SW480 (cell line): ENCODE measurements around the gene DCUN1D2.
"Not testable (repeated sequence)": the region's sequence is repeated elsewhere in the genome, so short reads cannot be mapped to it uniquely, and the experiment has no call there.

Source experiments
- DNase-seq: peaks from one replicate; pipeline ENCODE4 v3.0.0-alpha.2; 2016; ENCODE audit warnings: low spot score

DCUN1D2 gene

DNA sequence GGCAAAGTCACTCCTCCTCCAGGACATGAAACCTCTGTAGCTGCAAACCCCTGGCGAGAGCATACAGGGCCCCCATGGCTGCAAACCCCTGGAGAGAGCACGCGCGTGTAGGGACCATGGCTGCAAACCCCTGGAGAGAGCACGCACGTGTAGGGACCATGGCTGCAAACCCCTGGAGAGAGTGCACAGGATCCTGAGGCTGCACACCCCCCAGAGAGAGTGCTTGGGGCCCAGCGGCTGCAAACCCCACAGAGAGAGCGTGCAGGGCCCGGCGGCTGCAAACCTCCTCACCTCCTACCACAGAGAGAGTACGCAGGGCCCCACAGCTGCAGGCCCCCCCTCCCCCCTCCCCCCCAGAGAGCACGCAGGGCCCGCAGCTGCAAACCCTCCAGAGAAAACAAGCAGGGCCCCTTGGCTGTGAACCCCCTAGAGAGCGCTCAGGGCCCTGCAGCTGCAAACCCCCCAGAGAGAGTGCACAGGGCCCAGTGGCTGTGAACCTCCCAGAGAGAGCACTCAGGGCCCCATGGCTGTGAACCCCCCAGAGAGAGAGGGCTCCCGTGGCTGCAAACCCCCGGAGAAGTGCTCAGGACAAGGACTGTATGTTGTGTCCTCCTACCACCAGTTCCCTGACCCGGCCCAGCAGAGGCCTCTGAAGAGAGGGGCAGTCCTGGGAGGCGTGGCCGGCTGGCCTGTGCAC lies 44.6 kb downstream of the DCUN1D2 start:
- DNase-seq: no peak

DNA sequence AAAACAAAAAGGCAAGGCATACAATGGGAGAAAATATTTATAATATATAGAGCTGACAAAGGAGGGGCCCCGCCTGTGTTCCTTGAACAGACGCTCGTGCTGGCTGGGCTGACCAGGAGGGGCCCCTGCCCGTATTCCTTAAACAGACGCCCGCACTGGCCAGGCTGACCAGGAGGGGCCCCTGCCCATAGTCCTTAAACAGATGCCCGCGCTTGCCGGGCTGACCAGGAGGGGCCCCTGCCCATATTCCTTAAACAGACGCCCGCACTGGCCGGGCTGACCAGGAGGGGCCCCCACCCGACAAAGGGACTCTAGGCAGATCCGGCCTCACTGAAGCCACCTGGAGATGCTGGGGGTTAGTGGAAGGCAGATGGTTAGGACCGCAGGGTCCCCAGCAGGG lies 46.5 kb downstream of the DCUN1D2 start:
- no peak for DNase-seq

GRCh38 chr13:113442985-113443362 lies 47.5 kb downstream of the DCUN1D2 start:
- DNase-seq: no peak

- DNase-seq: no peak
Measured at GRCh38 chr13:113442354-113442984, 48.0 kb downstream of the DCUN1D2 start.

DNA sequence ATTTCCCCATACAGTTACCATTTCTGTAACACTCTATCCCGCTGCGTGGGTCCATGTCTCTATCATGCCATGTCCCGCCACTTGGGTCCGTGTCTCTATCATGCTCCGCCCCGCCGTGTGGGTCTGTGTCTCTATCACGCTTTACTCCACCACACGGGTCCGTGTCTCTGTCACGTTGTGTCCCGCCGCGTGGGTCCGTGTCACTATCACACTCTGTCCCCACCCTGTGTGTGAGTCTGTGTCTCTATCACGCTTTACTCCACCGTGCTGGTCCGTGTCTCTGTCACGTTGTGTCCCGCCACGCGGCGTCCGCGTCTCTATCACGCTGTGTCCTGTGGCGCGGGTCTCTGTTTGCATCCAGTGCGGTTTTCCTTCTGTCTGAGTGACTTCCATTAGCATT lies 48.9 kb downstream of the DCUN1D2 start:
- no peak for DNase-seq

DNA sequence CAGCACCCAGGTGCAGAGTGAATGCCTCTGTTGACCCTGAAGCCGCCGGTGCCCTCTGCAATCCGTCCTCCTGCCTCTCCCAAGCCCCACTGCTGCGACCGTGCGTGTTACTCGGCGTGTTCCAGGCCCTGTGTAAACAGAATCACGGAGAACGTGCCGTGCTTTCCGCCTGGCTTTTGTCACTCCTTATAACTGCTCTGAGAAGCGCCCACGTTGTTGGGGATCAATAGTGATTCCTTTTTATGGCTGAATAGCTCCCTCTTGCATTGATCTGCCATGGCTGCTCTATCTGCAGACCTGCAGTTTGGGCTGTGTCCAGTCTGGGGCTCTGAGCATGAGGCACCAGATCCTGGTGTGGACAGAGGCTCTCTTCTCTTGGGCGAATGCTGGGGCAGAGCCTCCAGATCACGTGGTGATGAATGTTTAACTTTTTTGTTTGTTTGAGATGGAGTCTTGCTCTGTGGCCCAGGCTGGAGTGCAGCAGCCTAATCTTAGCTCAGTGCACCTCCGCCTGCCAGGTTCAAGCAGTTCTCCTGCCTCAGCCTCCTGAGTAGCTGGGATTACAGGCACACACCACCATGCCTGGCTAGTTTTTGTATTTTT lies 53.0 kb downstream of the DCUN1D2 start:
- DNase-seq: no peak

DNA sequence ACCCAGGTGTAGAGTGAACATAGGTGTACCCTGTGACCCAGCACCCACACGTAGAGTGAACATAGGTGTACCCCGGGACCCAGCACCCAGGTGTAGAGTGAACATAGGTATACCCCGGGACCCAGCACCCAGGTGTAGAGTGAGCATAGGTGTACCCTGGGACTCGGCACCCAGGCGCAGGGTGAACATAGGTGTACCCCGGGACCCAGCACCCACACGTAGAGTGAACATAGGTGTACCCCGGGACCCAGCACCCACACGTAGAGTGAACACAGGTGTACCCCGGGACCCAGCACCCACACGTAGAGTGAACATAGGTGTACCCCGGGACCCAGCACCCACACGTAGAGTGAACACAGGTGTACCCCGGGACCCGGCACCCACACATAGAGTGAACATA lies 53.6 kb downstream of the DCUN1D2 start:
- DNase-seq: not testable (repeated sequence)

DNA sequence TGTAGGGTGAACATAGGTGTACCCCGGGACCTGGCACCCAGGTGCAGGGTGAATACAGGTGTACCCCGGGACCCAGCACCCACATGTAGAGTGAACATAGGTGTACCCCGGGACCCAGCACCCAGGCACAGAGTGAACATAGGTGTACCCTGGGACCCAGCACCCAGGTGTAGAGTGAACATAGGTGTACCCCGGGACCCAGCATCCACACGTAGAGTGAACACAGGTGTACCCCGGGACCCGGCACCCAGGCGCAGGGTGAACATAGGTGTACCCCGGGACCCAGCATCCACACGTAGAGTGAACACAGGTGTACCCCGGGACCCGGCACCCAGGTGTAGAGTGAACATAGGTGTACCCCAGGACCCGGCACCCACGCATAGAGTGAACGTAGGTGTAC lies 54.6 kb downstream of the DCUN1D2 start:
- DNase-seq: not testable (repeated sequence)

- DNase-seq: no peak
Measured at GRCh38 chr13:113433391-113433916, 57.1 kb downstream of the DCUN1D2 start.

- DNase-seq: no peak
Measured at GRCh38 chr13:113432506-113433270, 57.8 kb downstream of the DCUN1D2 start.

DNA sequence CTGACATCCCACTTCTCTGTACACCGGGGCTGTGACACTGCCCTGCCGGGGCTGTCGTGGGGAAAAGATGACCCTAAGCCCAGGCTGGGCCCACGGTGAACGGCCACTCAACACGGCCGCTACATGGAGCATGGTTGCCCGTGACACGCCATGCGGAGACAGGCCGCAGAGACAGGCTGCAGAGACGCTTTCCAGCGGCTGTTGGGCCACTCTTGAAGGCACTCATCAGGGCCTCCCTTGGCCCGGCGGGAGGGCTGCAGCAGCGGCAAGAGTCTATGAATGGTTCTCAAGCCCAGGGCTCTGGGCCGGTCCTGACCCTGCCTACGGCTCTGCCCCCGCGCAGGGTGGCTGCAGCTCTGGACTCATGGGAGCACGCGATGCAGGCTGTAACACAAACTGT lies 59.3 kb downstream of the DCUN1D2 start:
- no peak for DNase-seq

GRCh38 chr13:113430378-113431110 lies 60.0 kb downstream of the DCUN1D2 start:
- no peak for DNase-seq

GRCh38 chr13:113429608-113429985 lies 60.9 kb downstream of the DCUN1D2 start:
- DNase-seq: no peak

DNA sequence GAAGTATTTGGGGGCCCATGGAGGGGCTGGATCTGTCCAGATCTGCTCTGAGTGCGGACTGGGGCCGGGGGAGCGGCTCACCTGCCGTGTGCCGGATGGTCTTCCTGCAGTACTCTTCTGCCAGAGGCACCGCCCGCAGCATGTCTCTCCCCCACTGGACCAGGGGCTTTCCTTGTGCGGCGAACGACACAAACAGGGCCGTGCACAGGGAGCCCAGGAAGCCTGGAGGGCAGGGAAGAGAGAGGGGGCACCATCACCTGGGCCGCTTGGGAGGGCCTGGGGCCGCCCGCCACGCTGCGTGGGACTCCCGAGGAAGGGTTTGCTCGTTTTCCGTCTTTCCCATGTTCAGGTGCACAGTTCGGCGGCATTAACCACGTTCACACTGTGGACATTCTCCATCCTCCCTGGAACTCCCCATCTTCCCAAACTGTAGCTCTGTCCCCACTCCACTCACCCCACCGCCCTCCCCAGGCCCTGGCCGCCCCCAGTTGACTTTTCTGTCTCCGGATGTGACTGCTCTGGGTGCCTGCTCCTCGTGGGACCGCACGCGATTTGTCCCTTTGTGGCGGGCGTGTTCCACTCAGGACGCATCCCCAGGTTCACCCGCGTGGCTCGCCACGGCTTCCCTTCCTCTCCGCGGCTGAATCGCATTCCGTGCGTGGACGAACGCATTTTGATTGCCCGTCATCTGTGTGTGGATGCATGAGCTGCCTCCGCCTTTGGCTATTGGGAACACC lies 61.5 kb downstream of the DCUN1D2 start:
- DNase-seq: no peak

- no peak for DNase-seq
Measured at GRCh38 chr13:113428469-113428865, 62.0 kb downstream of the DCUN1D2 start.

- DNase-seq: no peak
Measured at GRCh38 chr13:113427562-113428468, 62.7 kb downstream of the DCUN1D2 start.

GRCh38 chr13:113426591-113426986 lies 63.9 kb downstream of the DCUN1D2 start:
- no peak for DNase-seq

DNA sequence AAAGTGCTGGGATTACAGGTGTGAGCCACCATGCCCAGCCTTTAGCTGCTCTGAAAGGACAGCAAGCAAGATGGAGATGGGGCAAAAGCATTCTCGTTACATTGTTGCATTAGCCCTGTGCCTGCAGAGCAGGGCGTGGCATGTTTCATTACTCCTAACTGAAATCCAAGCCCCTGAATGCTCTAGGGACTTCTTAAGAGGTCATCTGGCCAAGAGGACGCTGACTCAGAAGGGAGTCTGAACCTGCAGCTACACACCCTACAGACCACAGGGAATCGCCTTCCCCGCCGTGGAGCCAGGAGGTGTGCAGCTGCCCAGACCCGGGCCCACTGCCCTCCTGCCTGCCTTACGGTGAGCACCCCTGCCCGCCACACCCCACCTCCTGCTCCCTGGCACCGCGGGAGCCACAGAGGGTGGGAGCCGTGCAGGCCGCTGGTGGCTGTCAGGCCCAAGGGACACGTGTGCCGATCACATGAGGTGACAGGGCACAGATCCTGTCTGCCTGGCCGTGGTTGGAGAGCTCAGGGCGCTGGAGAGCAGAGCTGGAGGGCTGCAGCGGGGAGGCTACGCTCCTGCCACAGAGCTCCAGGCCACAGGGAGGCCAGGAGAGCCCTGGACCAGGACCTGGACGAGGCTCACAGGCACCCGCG lies 64.4 kb downstream of the DCUN1D2 start:
- DNase-seq: no peak

GRCh38 chr13:113423520-113424163 lies 66.9 kb downstream of the DCUN1D2 start:
- no peak for DNase-seq
